ENCODE data around the gene VEGFB.
A peak's percentile ranks its signal among the peaks of the same experiment; 100 is the strongest.

The VEGFB gene

GRCh38 chr11:64265176-64266160 lies 31.1 kb downstream of the VEGFB start:
- DNase-seq (ENCODE audit: extremely low read depth, insufficient read length): no peak
- no peak for TF ChIP-seq CTCF (IDR thresholded peaks at IDR 0.05; ENCODE audit: insufficient read depth, low read length, poor library complexity, severe bottlenecking)
- H3K36me3 ChIP-seq (ENCODE audit: control insufficient read depth, insufficient read depth, low read length): peaks cover 8% of the 10 kb centered on the region
- H3K4me3 ChIP-seq (replicated peaks; ENCODE audit: low read depth, low read length): no peak overlapping the region
- H3K27me3 ChIP-seq (replicated peaks; ENCODE audit: control insufficient read depth, insufficient read depth, low read length): no peaks in the 10 kb centered on the region

DNA sequence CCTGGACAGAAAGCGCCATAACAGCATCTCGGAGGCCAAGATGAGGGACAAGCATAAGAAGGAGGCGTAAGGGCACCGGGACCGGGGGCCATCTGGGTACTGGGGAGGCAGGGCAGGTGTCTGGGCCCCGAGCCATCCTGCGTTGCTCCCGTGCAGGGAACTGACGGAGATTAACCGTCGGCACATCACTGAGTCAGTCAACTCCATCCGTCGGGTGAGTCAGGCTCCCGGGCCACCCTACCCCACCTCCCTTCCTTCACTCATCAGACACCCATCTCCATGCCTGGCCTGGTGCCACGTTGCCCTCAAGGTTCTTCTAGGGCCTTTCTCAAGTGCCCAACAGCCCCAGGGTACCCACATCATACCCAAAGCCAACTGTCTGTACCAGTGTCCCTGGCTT lies 32.0 kb downstream of the VEGFB start:
- DNase-seq (ENCODE audit: extremely low read depth, insufficient read length): no peak
- Histone ChIP-seq H3K4me3 (replicated peaks; ENCODE audit: low read depth, low read length) (no peak overlapping the region), H3K36me3 (ENCODE audit: control insufficient read depth, insufficient read depth, low read length) (peaks cover 7% of the 10 kb centered on the region), H3K27me3 (replicated peaks; ENCODE audit: control insufficient read depth, insufficient read depth, low read length) (no peaks in the 10 kb centered on the region)
- TF ChIP-seq CTCF (IDR thresholded peaks at IDR 0.05; ENCODE audit: insufficient read depth, low read length, poor library complexity, severe bottlenecking): no peak

- TF ChIP-seq CTCF (IDR thresholded peaks at IDR 0.05; ENCODE audit: insufficient read depth, low read length, poor library complexity, severe bottlenecking): no peak
- Histone ChIP-seq H3K4me3 (replicated peaks; ENCODE audit: low read depth, low read length) (no peak overlapping the region), H3K27me3 (replicated peaks; ENCODE audit: control insufficient read depth, insufficient read depth, low read length) (no peaks in the 10 kb centered on the region), H3K36me3 (ENCODE audit: control insufficient read depth, insufficient read depth, low read length) (peaks cover 5% of the 10 kb centered on the region)
- DNase-seq (ENCODE audit: extremely low read depth, insufficient read length): no peak
Measured at GRCh38 chr11:64267207-64267945, 33.0 kb downstream of the VEGFB start.

GRCh38 chr11:64268025-64268892 lies 33.9 kb downstream of the VEGFB start:
- no peak for DNase-seq (ENCODE audit: extremely low read depth, insufficient read length)
- no peak for TF ChIP-seq CTCF (IDR thresholded peaks at IDR 0.05; ENCODE audit: insufficient read depth, low read length, poor library complexity, severe bottlenecking)
- H3K36me3 ChIP-seq (ENCODE audit: control insufficient read depth, insufficient read depth, low read length): peaks cover 3% of the 10 kb centered on the region
- peak overlapping the region; percentile 65 for H3K4me3 ChIP-seq (replicated peaks; ENCODE audit: low read depth, low read length)
- H3K27me3 ChIP-seq (replicated peaks; ENCODE audit: control insufficient read depth, insufficient read depth, low read length): no peaks in the 10 kb centered on the region

DNA sequence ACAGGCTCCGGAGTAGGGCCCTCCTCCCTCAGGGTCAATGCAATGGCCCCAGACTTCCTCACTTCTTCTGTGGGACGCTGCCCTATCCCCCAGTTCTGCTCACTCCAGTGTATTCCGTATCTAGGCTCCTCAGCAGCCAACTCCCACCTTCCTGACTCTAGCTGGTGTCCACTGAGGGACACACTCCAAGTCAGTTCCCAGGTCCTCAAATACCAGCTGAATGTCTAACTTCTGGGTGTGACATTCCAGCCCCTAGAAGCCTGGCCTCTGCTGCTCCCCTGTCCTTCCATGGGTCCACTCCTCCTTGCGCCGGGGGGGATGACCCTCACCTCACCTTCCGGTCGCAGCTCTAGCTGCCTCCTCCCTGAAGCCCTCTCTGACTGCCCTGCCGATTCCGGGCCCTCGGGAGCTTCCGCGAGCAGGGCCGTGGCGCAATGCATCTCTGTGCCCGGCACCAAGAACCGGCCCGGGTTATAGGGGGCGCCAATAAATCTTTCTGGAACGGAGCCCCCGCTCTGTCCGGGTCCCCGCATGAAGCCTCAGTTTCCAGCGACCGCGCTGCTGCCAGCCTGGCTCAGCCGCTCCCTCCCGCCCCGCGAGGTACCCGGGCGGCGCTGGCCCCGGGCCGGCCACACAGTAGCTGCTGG lies 34.6 kb downstream of the VEGFB start:
- peak overlapping the region; percentile 65 for H3K4me3 ChIP-seq (replicated peaks; ENCODE audit: low read depth, low read length)
- peaks cover 2% of the 10 kb centered on the region for H3K36me3 ChIP-seq (ENCODE audit: control insufficient read depth, insufficient read depth, low read length)
- no peak for TF ChIP-seq CTCF (IDR thresholded peaks at IDR 0.05; ENCODE audit: insufficient read depth, low read length, poor library complexity, severe bottlenecking)
- peak; percentile 72 for DNase-seq (ENCODE audit: extremely low read depth, insufficient read length)
- H3K27me3 ChIP-seq (replicated peaks; ENCODE audit: control insufficient read depth, insufficient read depth, low read length): no peaks in the 10 kb centered on the region
